Lower lobe of right lung (tissue), 2 donors: ENCODE data around the gene CD74. TPM values are rescaled to one million over a fixed set of nuclear protein-coding genes. Genes with fewer than 3 reads are reported as not detected.

Source experiments
- ATAC-seq, 2 donors: fragments of 200-7000 bp; cut with Tn5 transposase; one replicate each; pipeline ENCODE4 v1.9.1; 2020 to 2022; ENCODE audit warnings: mild to moderate bottlenecking in 2 of 2, moderate library complexity in 2 of 2
- DNase-seq: peaks from one replicate; pipeline ENCODE4 v3.0.0-alpha.2; 2020
- H3K27ac ChIP-seq: fragments of 200-600 bp; one replicate; pipeline ENCODE4 v1.8.0; 2022
- H3K27me3 ChIP-seq: fragments of 200-600 bp; one replicate; pipeline ENCODE4 v1.8.0; 2022; ENCODE audit warnings: low read depth
- H3K36me3 ChIP-seq: fragments of 200-600 bp; one replicate; pipeline ENCODE4 v1.8.0; 2022; ENCODE audit warnings: mild to moderate bottlenecking
- H3K4me1 ChIP-seq: fragments of 200-600 bp; one replicate; pipeline ENCODE4 v1.8.0; 2022
- H3K4me3 ChIP-seq: fragments of 200-600 bp; one replicate; pipeline ENCODE4 v1.8.0; 2022; ENCODE audit warnings: mild to moderate bottlenecking
- H3K9me3 ChIP-seq: fragments of 200-600 bp; one replicate; pipeline ENCODE4 v1.8.0; 2022
- CTCF ChIP-seq: fragments of 200-600 bp; IDR thresholded peaks from one replicate; pipeline ENCODE4 v1.8.0; 2022; ENCODE audit warnings: antibody characterized with exemption, mild to moderate bottlenecking
- intact Hi-C: fragments of 100-400 bp; cut with DNase I; formaldehyde crosslinking; loops from one replicate; pipeline ENCODE4 v1.11.0; 2022
- total RNA-seq: library from RNA; stranded (reverse); fragmentation: NEBNext Ultra II Directional; extraction: Animal tissue kit (Norgen Biotek cat#: 25700); gene quantifications from one replicate; pipeline ENCODE4 v1.2.1, GENCODE V29; 2021
- donor health status: DM: no; HTN: yes; CAD: no; lungs with severe emphysema.

The CD74 gene
- total RNA-seq, 1 donor from 2014 or later: 4,221 TPM

- Histone ChIP-seq H3K36me3 (peaks cover 48% of the 10 kb centered on the region), H3K4me1 (peaks cover 38% of the 10 kb centered on the region), H3K27me3 (no peaks in the 10 kb centered on the region), H3K4me3 (peak overlapping the region; percentile 77), H3K27ac (peak overlapping the region; percentile 99), H3K9me3 (no peaks in the 10 kb centered on the region)
- intact Hi-C loops: no loop called here
- no peak for TF ChIP-seq CTCF
- ATAC-seq: peak; percentile 76 to 81
- DNase-seq: peak; percentile 84
Measured at GRCh38 chr5:150409638-150410523, 2.8 kb downstream of the CD74 start.

GRCh38 chr5:150408231-150408943, 4.3 kb downstream of the CD74 start:
- H3K4me1 ChIP-seq: peaks cover 31% of the 10 kb centered on the region
- no peak for TF ChIP-seq CTCF
- H3K36me3 ChIP-seq: peaks cover 63% of the 10 kb centered on the region
- no peak for ATAC-seq
- no peaks in the 10 kb centered on the region for H3K27me3 ChIP-seq
- peak overlapping the region; percentile 99 for H3K27ac ChIP-seq
- DNase-seq: peak; percentile 36
- intact Hi-C loops: no loop called here
- H3K4me3 ChIP-seq: peak overlapping the region; percentile 77
- no peaks in the 10 kb centered on the region for H3K9me3 ChIP-seq

GRCh38 chr5:150407096-150407720, 5.5 kb downstream of the CD74 start:
- H3K27me3 ChIP-seq: no peaks in the 10 kb centered on the region
- H3K4me3 ChIP-seq: peak overlapping the region; percentile 4
- intact Hi-C loops: no loop called here
- H3K27ac ChIP-seq: peak overlapping the region; percentile 99
- no peak for TF ChIP-seq CTCF
- H3K36me3 ChIP-seq: peaks cover 75% of the 10 kb centered on the region
- H3K4me1 ChIP-seq: peaks cover 28% of the 10 kb centered on the region
- no peaks in the 10 kb centered on the region for H3K9me3 ChIP-seq
- DNase-seq: peak; percentile 55
- ATAC-seq: no peak

- Histone ChIP-seq H3K27ac (peak overlapping the region; percentile 99), H3K4me3 (no peak overlapping the region), H3K36me3 (peaks cover 80% of the 10 kb centered on the region), H3K9me3 (no peaks in the 10 kb centered on the region), H3K4me1 (peaks cover 28% of the 10 kb centered on the region), H3K27me3 (no peaks in the 10 kb centered on the region)
- ATAC-seq (no peak), DNase-seq (peak; percentile 41)
- TF ChIP-seq CTCF: no peak
- intact Hi-C loops: no loop called here
Measured at GRCh38 chr5:150406723-150407095, 6.0 kb downstream of the CD74 start.

- Histone ChIP-seq H3K27me3 (no peaks in the 10 kb centered on the region), H3K4me1 (peaks cover 28% of the 10 kb centered on the region), H3K4me3 (no peak overlapping the region), H3K27ac (peak overlapping the region; percentile 99), H3K9me3 (no peaks in the 10 kb centered on the region), H3K36me3 (peaks cover 85% of the 10 kb centered on the region)
- peak; percentile 36 for DNase-seq
- intact Hi-C loops: no loop called here
- no peak for ATAC-seq
- TF ChIP-seq CTCF: no peak
Measured at GRCh38 chr5:150406103-150406722, 6.5 kb downstream of the CD74 start.
